GM19455 (cell line): ENCODE measurements around the gene CYTH2.
"Not testable (repeated sequence)": the region's sequence is repeated elsewhere in the genome, so short reads cannot be mapped to it uniquely, and the experiment has no call there.

Experiments used
- ATAC-seq: cut with Tn5 transposase; IDR thresholded peaks from one replicate; pipeline ENCODE4 v1.9.1; 2021; ENCODE audit not compliant: unreplicated experiment

The CYTH2 gene

GRCh38 chr19:48511321-48511731, 42.2 kb downstream of the CYTH2 start:
- no peak for ATAC-seq

GRCh38 chr19:48511800-48512503, 42.8 kb downstream of the CYTH2 start, which contains the start of gene LMTK3:
TSS of gene LMTK3 (minus strand) at chr19:48511835. CDS start at chr19:48511576, 259 bp downstream.
- ATAC-seq = no peak

GRCh38 chr19:48512504-48513288, 43.5 kb downstream of the CYTH2 start:
- no peak for ATAC-seq

DNA sequence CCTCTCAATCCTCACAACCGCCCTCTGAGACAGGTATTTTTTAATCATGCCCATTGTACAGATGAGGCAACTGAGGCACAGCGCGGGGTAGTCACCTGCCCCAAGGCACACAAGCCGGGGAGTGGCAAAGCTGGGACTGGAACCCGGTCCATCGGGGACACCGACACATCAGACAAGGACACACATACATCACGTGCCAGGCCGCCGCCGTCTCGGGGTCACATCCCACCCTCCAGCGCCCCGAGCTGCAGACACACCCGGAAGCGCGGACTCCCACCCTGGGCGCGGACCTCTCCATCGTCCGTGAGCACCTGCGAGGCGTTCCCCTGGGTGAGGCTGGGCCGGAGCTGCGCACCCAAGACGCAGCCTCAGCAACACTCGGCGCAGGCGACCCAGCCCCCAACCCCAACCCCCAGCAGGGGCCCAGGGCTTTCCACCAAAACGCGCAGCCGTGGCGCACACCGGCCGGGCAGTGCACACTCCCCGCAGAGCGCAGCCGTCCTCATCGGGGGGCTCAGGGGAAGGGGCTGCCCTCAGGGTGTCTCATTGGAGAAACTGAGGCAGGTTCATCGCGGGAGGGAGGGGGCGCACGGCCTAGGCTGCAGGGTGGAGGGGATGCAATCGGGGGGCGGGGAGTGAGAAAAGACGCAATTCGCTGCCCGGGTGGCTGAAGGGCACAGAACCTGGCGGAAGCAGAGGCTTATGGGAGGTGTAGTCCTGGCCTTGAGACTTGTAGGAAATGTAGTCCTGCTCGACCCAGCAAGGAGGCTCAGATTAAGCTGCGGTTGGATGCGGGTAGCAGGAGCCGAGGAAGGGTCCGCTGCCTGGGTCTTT, 44.3 kb downstream of the CYTH2 start:
- no peak for ATAC-seq

DNA sequence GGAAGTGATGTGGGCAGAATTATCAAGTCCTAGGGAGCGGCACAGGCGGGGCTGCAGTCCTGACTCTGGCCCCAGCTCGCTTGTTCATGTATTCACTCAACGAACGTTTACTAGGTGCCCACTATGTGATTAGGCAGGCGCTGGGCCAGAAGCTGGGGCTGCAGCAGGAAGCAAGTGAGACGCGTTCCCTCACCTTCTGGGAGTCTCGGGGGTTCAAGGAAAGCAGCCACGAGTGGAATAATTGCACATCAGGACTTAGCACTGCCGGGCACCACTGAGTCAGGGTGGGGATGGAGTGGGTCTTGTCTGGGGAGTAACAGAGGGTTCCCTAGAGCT, 44.9 kb downstream of the CYTH2 start:
- ATAC-seq = no peak

- ATAC-seq = no peak
Observed at GRCh38 chr19:48516536-48516935, 47.4 kb downstream of the CYTH2 start.

- no peak for ATAC-seq
Observed at GRCh38 chr19:48518207-48518606, 49.0 kb downstream of the CYTH2 start.

- ATAC-seq = not testable (repeated sequence)
Observed at GRCh38 chr19:48519426-48519825, 50.3 kb downstream of the CYTH2 start.

DNA sequence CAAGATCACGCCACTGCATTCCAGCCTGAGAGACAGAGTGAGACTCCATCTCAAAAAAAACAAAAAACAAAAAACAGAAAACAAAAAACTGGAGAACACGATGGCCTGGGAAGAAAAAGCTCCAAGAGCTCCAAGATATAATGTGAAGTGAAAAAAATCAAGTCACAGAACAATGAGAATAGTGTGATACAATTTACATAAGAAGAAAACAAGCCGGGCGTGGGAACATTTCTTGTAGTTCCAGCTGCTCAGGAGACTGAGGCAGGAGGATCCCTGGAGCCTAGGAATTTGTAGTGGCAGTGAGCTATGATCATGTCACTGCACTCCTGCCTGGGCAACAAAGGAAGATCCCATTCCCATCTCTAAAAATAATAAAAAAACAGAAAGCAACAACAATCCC, 51.0 kb downstream of the CYTH2 start:
- no peak for ATAC-seq

DNA sequence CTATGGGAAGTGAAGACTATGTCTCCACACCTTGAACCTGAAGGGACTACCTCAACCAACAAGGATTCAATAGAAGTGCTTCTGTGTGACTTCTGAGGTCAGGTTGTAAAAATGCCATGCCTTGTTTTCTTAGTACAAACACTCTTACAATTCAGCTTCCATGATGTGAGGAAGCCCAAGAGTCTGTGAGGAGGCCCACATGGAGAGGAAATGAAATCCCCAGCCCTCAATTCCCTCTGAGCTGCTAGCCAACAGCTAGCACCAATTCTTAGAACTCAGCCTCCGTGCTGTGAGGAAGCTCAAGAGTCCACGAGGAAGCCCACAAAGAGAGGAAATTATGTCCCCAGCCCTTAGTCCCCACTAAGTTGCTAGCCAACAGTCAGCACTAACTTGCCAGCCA, 55.1 kb downstream of the CYTH2 start:
- no peak for ATAC-seq

GRCh38 chr19:48524732-48525131, 55.6 kb downstream of the CYTH2 start:
- no peak for ATAC-seq

GRCh38 chr19:48529156-48529555, 60.0 kb downstream of the CYTH2 start:
- ATAC-seq = no peak

GRCh38 chr19:48530066-48530720, 61.0 kb downstream of the CYTH2 start:
- ATAC-seq = no peak

- ATAC-seq = no peak
Observed at GRCh38 chr19:48530770-48531169, 61.6 kb downstream of the CYTH2 start.
